Endothelial cell of umbilical vein (primary cell): ENCODE measurements around the gene EHD3. TPM values are rescaled to one million over a fixed set of nuclear protein-coding genes. Genes with fewer than 3 reads are reported as not detected.

Experiments
- BruUV-seq: library from RNA; stranded (reverse); fragments of 400-500 nt; replicated peaks from 2 replicates; lab custom pipeline; 2021; lab: Mats Ljungman, UMichigan
- CTCF ChIA-PET: fragments of 300-600, 350-600 bp; sonication (Branson Sonifier 250); formaldehyde crosslinking; loops from one replicate; lab custom pipeline; 2021; ENCODE audit warnings: antibody characterized with exemption, inconsistent platforms; lab: Charles Lee
- POLR2A ChIA-PET: fragments of 300-600, 350-600 bp; sonication (Branson Sonifier 250); formaldehyde crosslinking; loops from one replicate; lab custom pipeline; 2021; ENCODE audit warnings: antibody characterized with exemption, inconsistent platforms; lab: Charles Lee
- DNase-seq: peaks from one replicate; pipeline ENCODE4 v3.0.0-alpha.2; 2011; ENCODE audit warnings: low read depth, low spot score
- FAIRE-seq: peaks from 2 replicates; lab custom pipeline; 2011; peaks lifted over from hg19 to GRCh38; lab: Jason Lieb, UNC
- H2AFZ ChIP-seq: 2 replicates; pipeline ENCODE4 v1.6.0; 2012; ENCODE audit warnings: low read depth, low read length, control low read depth, inconsistent platforms
- H3K27ac ChIP-seq: 2 replicates; pipeline ENCODE4 v1.5.1; 2011; ENCODE audit warnings: low read depth, mild to moderate bottlenecking, control low read depth, low read length, moderate library complexity; ENCODE audit not compliant: insufficient read depth
- H3K27me3 ChIP-seq, 2 experiments: 2 replicates each; pipeline versions ENCODE4 v1.6.0 to v1.6.1; 2011; ENCODE audit warnings: low read length in 2 of 2, mixed read lengths in 1 of 2; ENCODE audit not compliant: control insufficient read depth in 2 of 2, insufficient read depth in 2 of 2
- H3K36me3 ChIP-seq, 2 experiments: 2 replicates in 1 of 2; 3 replicates in 1 of 2; pipeline ENCODE4 v1.5.1; 2011; ENCODE audit warnings: low read length in 2 of 2, mild to moderate bottlenecking in 1 of 2, moderate library complexity in 1 of 2; ENCODE audit not compliant: control insufficient read depth in 2 of 2, insufficient read depth in 2 of 2; ENCODE audit errors: extremely low read depth in 1 of 2
- H3K4me1 ChIP-seq: 3 replicates; pipeline ENCODE4 v1.5.1; 2011; ENCODE audit warnings: mild to moderate bottlenecking, low read length; ENCODE audit not compliant: control insufficient read depth, insufficient read depth; ENCODE audit errors: extremely low read depth
- H3K4me2 ChIP-seq: 2 replicates; pipeline ENCODE4 v1.6.1; 2011; ENCODE audit warnings: low read length, control low read depth, mixed read lengths; ENCODE audit not compliant: insufficient read depth
- H3K4me3 ChIP-seq, 3 experiments: fragments of 200-600 bp in 1 of 3; sonication (generic), shearing (Covaris generic) in 1 of 3; replicated peaks in 1 of 3; 2 replicates each; pipeline ENCODE4 v1.5.1; 2011 to 2016; ENCODE audit warnings: control low read depth in 3 of 3, low read length in 3 of 3, mild to moderate bottlenecking in 2 of 3, inconsistent platforms in 1 of 3, low read depth in 1 of 3, moderate library complexity in 1 of 3; ENCODE audit not compliant: insufficient read depth in 1 of 3
- H3K79me2 ChIP-seq: 2 replicates; pipeline ENCODE4 v1.6.0; 2012; ENCODE audit warnings: low read length, inconsistent platforms; ENCODE audit not compliant: control insufficient read depth, insufficient read depth
- H3K9ac ChIP-seq: replicated peaks from 2 replicates; pipeline ENCODE3; 2011; ENCODE audit warnings: low read length, control low read depth; ENCODE audit not compliant: insufficient read depth; ENCODE audit errors: extremely low read depth
- H3K9me1 ChIP-seq: replicated peaks from 3 replicates; pipeline ENCODE4 v1.6.0; 2011; ENCODE audit warnings: mild to moderate bottlenecking, low read length; ENCODE audit not compliant: control insufficient read depth, insufficient read depth; ENCODE audit errors: extremely low read depth
- H3K9me3 ChIP-seq: replicated peaks from 2 replicates; pipeline ENCODE4 v1.5.1; 2012; ENCODE audit warnings: low read length, inconsistent platforms; ENCODE audit not compliant: control insufficient read depth, insufficient read depth
- H4K20me1 ChIP-seq: replicated peaks from 2 replicates; pipeline ENCODE3; 2011; ENCODE audit warnings: mild to moderate bottlenecking, low read length; ENCODE audit not compliant: control insufficient read depth, insufficient read depth; ENCODE audit errors: extremely low read depth
- CTCF ChIP-seq, 2 donors: IDR thresholded peaks; 1 replicate in 1 of 2; 2 replicates in 1 of 2; pipeline ENCODE4 v1.5.1; 2011; ENCODE audit warnings: low read length in 2 of 2, mild to moderate bottlenecking in 2 of 2, moderate library complexity in 2 of 2, control low read depth in 1 of 2, inconsistent platforms in 1 of 2, low read depth in 1 of 2; ENCODE audit not compliant: insufficient read depth in 1 of 2; ENCODE audit errors: extremely low read depth in 1 of 2
- EZH2 ChIP-seq: IDR thresholded peaks from 2 replicates; pipeline ENCODE4 v1.6.1; 2012; ENCODE audit warnings: borderline replicate concordance, low read depth, mild to moderate bottlenecking, moderate library complexity, low read length, inconsistent platforms; ENCODE audit not compliant: severe bottlenecking
- FOS ChIP-seq: IDR thresholded peaks from 2 replicates; pipeline ENCODE4 v1.6.1; 2011; ENCODE audit warnings: mild to moderate bottlenecking, low read length, moderate library complexity, borderline replicate concordance; ENCODE audit not compliant: insufficient read depth
- GATA2 ChIP-seq: IDR thresholded peaks from 2 replicates; pipeline ENCODE4 v1.7.0; 2011; ENCODE audit warnings: low read depth, mild to moderate bottlenecking, moderate library complexity, mixed read lengths, low read length; ENCODE audit not compliant: insufficient read length, insufficient read depth
- JUN ChIP-seq: IDR thresholded peaks from 2 replicates; pipeline ENCODE4 v1.6.1; 2011; ENCODE audit warnings: borderline replicate concordance, low read depth; ENCODE audit not compliant: insufficient read length, insufficient read depth
- MAX ChIP-seq: IDR thresholded peaks from 2 replicates; pipeline ENCODE4 v1.6.1; 2011; ENCODE audit not compliant: insufficient read depth, insufficient read length
- MYC ChIP-seq: IDR thresholded peaks from one replicate; pipeline ENCODE4 v1.6.1; 2011; ENCODE audit warnings: mild to moderate bottlenecking, low read depth, low read length
- POLR2A ChIP-seq: IDR thresholded peaks from 2 replicates; pipeline ENCODE4 v1.6.1; 2012; ENCODE audit warnings: low read depth, mild to moderate bottlenecking, control low read depth, low read length
- POLR2AphosphoS5 ChIP-seq: IDR thresholded peaks from 2 replicates; pipeline ENCODE4 v1.6.1; 2012; ENCODE audit warnings: low read depth, mild to moderate bottlenecking, control low read depth, low read length, moderate library complexity; ENCODE audit not compliant: insufficient read depth
- dilution Hi-C: fragments of 300-500 bp; cut with MboI; formaldehyde crosslinking; loops from one replicate; pipeline ENCODE4 v1.15.0; 2019; ENCODE audit warnings: low sequenced_read_pairs; ENCODE audit not compliant: extremely low pct_ligation_motif_present
- intact Hi-C: fragments of 100-400 bp; cut with micrococcal nuclease; formaldehyde crosslinking; loops from one replicate; pipeline ENCODE4 v1.10.0; 2022
- polyA plus RNA-seq, 4 experiments: library from polyadenylated mRNA; depleted of rRNA in 3 of 4; stranded (reverse) in 3 of 4; unstranded in 1 of 4; fragments of >200 nt; gene quantifications; 2 replicates each; pipeline versions ENCODE4 v1.2.1 to v1.2.3, GENCODE V29; 2011 to 2012; ENCODE audit warnings: missing spikeins in 1 of 4
- total RNA-seq: library from RNA; stranded (reverse); gene quantifications from 2 replicates; pipeline ENCODE4 v1.2.3, GENCODE V29; 2021

Gene EHD3
- total and polyA plus RNA-seq, 2 donors (not counting 3 experiments of a cell fraction or from before 2014, with no cell fraction given): 6.5 to 12.1 TPM

GRCh38 chr2:31192851-31193392, 41.0 kb upstream of the EHD3 start:
- dilution Hi-C loops: no loop called here

More at GRCh38 chr2:31192851-31193392, 41.0 kb upstream of the EHD3 start:
- DNase-seq: no peak
- Histone ChIP-seq H3K4me1 (no peaks in the 10 kb centered on the region), H4K20me1 (no peaks in the 10 kb centered on the region), H3K27me3 (no peaks in the 10 kb centered on the region), H3K36me3 (no peaks in the 10 kb centered on the region), H3K27ac (no peak overlapping the region), H3K9me3 (no peaks in the 10 kb centered on the region), H3K9ac (no peak overlapping the region), H3K79me2 (no peaks in the 10 kb centered on the region), H3K4me2 (no peak overlapping the region), H2AFZ (no peak overlapping the region), H3K9me1 (no peaks in the 10 kb centered on the region), H3K4me3 (no peak overlapping the region)
- POLR2A ChIA-PET: no interaction called here
- intact Hi-C loops: no loop called here
- no peak for TF ChIP-seq MAX
- no peak for TF ChIP-seq POLR2A
- no peak for TF ChIP-seq POLR2AphosphoS5
- TF ChIP-seq FOS: no peak
- TF ChIP-seq MYC: no peak
- no peak for TF ChIP-seq JUN
- TF ChIP-seq EZH2: no peak
- TF ChIP-seq GATA2: no peak
- no peak for TF ChIP-seq CTCF (IDR thresholded peaks at IDR 0.05; ENCODE audit: extremely low read depth in 1 of 2, insufficient read depth in 1 of 2, low read depth in 1 of 2, low read length in 2 of 2)
- no TSS peak for BruUV-seq
- CTCF ChIA-PET: no interaction called here
- FAIRE-seq: no peak
